ENCODE data around the gene COG5. TPM values are rescaled to one million over a fixed set of nuclear protein-coding genes. Genes with fewer than 3 reads are reported as not detected.
A peak's percentile ranks its signal among the peaks of the same experiment; 100 is the strongest.

The COG5 gene
- total RNA-seq, 1 experiment from 2014 or later = 32.2 TPM

DNA sequence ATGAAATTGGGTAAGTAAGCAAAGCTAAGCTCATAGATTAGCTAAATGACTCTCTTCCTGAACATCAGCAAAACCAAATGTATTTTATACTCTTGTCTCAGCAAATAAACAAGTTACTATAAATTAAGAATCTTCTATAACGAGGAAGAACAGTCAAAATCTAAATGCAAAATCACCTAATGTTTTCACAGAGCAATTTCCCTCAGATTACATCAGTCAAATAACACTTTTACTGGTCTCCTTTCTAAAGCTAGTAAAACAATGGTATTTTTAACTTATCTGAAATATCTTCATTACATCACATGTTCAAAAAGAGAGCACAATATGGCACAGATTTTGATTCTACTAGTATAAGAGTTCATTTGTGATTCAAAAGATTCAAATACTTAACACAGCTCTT lies 110.3 kb downstream of the COG5 start:
- intact Hi-C loops (cut with micrococcal nuclease; ENCODE audit: unreplicated experiment) = no loop called here
- CTCF ChIA-PET = no interaction called here
- DNase-seq (ENCODE audit: low spot score) = no peak
- H3K27ac ChIP-seq (ENCODE audit: low read depth, low read length, poor library complexity, severe bottlenecking) = no peak overlapping the region
- TF ChIP-seq EZH2 (IDR thresholded peaks at IDR 0.05; ENCODE audit: borderline replicate concordance, low read depth, low read length, poor library complexity, severe bottlenecking) = no peak
- TF ChIP-seq, protein P1, sequence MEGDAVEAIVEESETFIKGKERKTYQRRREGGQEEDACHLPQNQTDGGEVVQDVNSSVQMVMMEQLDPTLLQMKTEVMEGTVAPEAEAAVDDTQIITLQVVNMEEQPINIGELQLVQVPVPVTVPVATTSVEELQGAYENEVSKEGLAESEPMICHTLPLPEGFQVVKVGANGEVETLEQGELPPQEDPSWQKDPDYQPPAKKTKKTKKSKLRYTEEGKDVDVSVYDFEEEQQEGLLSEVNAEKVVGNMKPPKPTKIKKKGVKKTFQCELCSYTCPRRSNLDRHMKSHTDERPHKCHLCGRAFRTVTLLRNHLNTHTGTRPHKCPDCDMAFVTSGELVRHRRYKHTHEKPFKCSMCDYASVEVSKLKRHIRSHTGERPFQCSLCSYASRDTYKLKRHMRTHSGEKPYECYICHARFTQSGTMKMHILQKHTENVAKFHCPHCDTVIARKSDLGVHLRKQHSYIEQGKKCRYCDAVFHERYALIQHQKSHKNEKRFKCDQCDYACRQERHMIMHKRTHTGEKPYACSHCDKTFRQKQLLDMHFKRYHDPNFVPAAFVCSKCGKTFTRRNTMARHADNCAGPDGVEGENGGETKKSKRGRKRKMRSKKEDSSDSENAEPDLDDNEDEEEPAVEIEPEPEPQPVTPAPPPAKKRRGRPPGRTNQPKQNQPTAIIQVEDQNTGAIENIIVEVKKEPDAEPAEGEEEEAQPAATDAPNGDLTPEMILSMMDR (conservative IDR thresholded peaks at IDR 0.05; ENCODE audit: low read depth, low read length) = no peak
- no peaks in the 10 kb centered on the region for H3K36me3 ChIP-seq (ENCODE audit: insufficient read depth, low read length, poor library complexity, severe bottlenecking)
- H3K9me3 ChIP-seq (ENCODE audit: low read depth, low read length, poor library complexity, severe bottlenecking) = no peaks in the 10 kb centered on the region
- no peak overlapping the region for H3K4me3 ChIP-seq (ENCODE audit: low read depth, low read length, poor library complexity, severe bottlenecking)
- BruUV-seq (replicated peaks) = no TSS peak
- H3K27me3 ChIP-seq (replicated peaks; ENCODE audit: insufficient read depth, low read depth, low read length, poor library complexity) = no peaks in the 10 kb centered on the region
- POLR2A ChIA-PET (ENCODE audit: low non-redundant PET) = no interaction called here
- H3K4me1 ChIP-seq (ENCODE audit: insufficient read depth, low read length, poor library complexity, severe bottlenecking) = no peaks in the 10 kb centered on the region

GRCh38 chr7:107450970-107451369 lies 112.8 kb downstream of the COG5 start:
- no TSS peak for BruUV-seq (replicated peaks)
- no peak overlapping the region for H3K27ac ChIP-seq (ENCODE audit: low read depth, low read length, poor library complexity, severe bottlenecking)
- CTCF ChIA-PET = no interaction called here
- H3K27me3 ChIP-seq (replicated peaks; ENCODE audit: insufficient read depth, low read depth, low read length, poor library complexity) = no peaks in the 10 kb centered on the region
- no peak for TF ChIP-seq EZH2 (IDR thresholded peaks at IDR 0.05; ENCODE audit: borderline replicate concordance, low read depth, low read length, poor library complexity, severe bottlenecking)
- TF ChIP-seq, protein P1 (conservative IDR thresholded peaks at IDR 0.05; ENCODE audit: low read depth, low read length) = no peak
- intact Hi-C loops (cut with micrococcal nuclease; ENCODE audit: unreplicated experiment) = no loop called here
- H3K36me3 ChIP-seq (ENCODE audit: insufficient read depth, low read length, poor library complexity, severe bottlenecking) = no peaks in the 10 kb centered on the region
- no peaks in the 10 kb centered on the region for H3K4me1 ChIP-seq (ENCODE audit: insufficient read depth, low read length, poor library complexity, severe bottlenecking)
- no peaks in the 10 kb centered on the region for H3K9me3 ChIP-seq (ENCODE audit: low read depth, low read length, poor library complexity, severe bottlenecking)
- no peak overlapping the region for H3K4me3 ChIP-seq (ENCODE audit: low read depth, low read length, poor library complexity, severe bottlenecking)
- DNase-seq (ENCODE audit: low spot score) = peak; percentile 3
- POLR2A ChIA-PET (ENCODE audit: low non-redundant PET) = no interaction called here

GRCh38 chr7:107446988-107447387 lies 116.7 kb downstream of the COG5 start:
- no peaks in the 10 kb centered on the region for H3K36me3 ChIP-seq (ENCODE audit: insufficient read depth, low read length, poor library complexity, severe bottlenecking)
- POLR2A ChIA-PET (ENCODE audit: low non-redundant PET) = no interaction called here
- TF ChIP-seq, protein P1 (conservative IDR thresholded peaks at IDR 0.05; ENCODE audit: low read depth, low read length) = no peak
- TF ChIP-seq EZH2 (IDR thresholded peaks at IDR 0.05; ENCODE audit: borderline replicate concordance, low read depth, low read length, poor library complexity, severe bottlenecking) = no peak
- H3K27me3 ChIP-seq (replicated peaks; ENCODE audit: insufficient read depth, low read depth, low read length, poor library complexity) = no peaks in the 10 kb centered on the region
- no TSS peak for BruUV-seq (replicated peaks)
- H3K27ac ChIP-seq (ENCODE audit: low read depth, low read length, poor library complexity, severe bottlenecking) = no peak overlapping the region
- no peak overlapping the region for H3K4me3 ChIP-seq (ENCODE audit: low read depth, low read length, poor library complexity, severe bottlenecking)
- no peak for DNase-seq (ENCODE audit: low spot score)
- intact Hi-C loops (cut with micrococcal nuclease; ENCODE audit: unreplicated experiment) = no loop called here
- CTCF ChIA-PET = no interaction called here
- no peaks in the 10 kb centered on the region for H3K4me1 ChIP-seq (ENCODE audit: insufficient read depth, low read length, poor library complexity, severe bottlenecking)
- H3K9me3 ChIP-seq (ENCODE audit: low read depth, low read length, poor library complexity, severe bottlenecking) = no peaks in the 10 kb centered on the region
